Mesenchymal stem cell (in vitro differentiated cells and primary cell): ENCODE measurements around the gene DBP.
"Not testable (repeated sequence)": the region's sequence is repeated elsewhere in the genome, so short reads cannot be mapped to it uniquely, and the experiment has no call there.

Experiments
- DNase-seq: peaks from one replicate; pipeline ENCODE4 v3.0.0-alpha.2; 2013
- H2AFZ ChIP-seq: one replicate; pipeline ENCODE4 v1.6.1; 2013; ENCODE audit warnings: low read depth, mild to moderate bottlenecking, control low read depth, inconsistent platforms, low read length, moderate library complexity
- H2AK5ac ChIP-seq: 2 replicates; pipeline ENCODE4 v1.6.1; 2013; ENCODE audit warnings: low read length, moderate library complexity, mild to moderate bottlenecking, inconsistent platforms; ENCODE audit not compliant: severe bottlenecking
- H2BK120ac ChIP-seq: one replicate; pipeline ENCODE4 v1.6.1; 2013; ENCODE audit warnings: low read depth, mild to moderate bottlenecking, inconsistent platforms, low read length, moderate library complexity
- H2BK12ac ChIP-seq, 2 experiments: one replicate each; pipeline ENCODE4 v1.6.1; 2013; ENCODE audit warnings: inconsistent platforms in 2 of 2, low read length in 2 of 2, mild to moderate bottlenecking in 2 of 2, moderate library complexity in 2 of 2, control low read depth in 1 of 2
- H2BK15ac ChIP-seq: one replicate; pipeline ENCODE4 v1.6.1; 2013; ENCODE audit warnings: mild to moderate bottlenecking, low read depth, inconsistent platforms; ENCODE audit not compliant: poor library complexity, severe bottlenecking
- H2BK5ac ChIP-seq: 2 replicates; pipeline ENCODE4 v1.6.1; 2013; ENCODE audit warnings: low read depth, mild to moderate bottlenecking, low read length, control low read depth, inconsistent platforms; ENCODE audit not compliant: poor library complexity, severe bottlenecking
- H3K14ac ChIP-seq, 2 experiments: one replicate each; pipeline ENCODE4 v1.6.1; 2013; ENCODE audit warnings: inconsistent platforms in 2 of 2, low read length in 2 of 2, control low read depth in 1 of 2, mild to moderate bottlenecking in 1 of 2, moderate library complexity in 1 of 2
- H3K18ac ChIP-seq, 2 experiments: one replicate each; pipeline ENCODE4 v1.6.1; 2013; ENCODE audit warnings: inconsistent platforms in 2 of 2, low read length in 2 of 2, control low read depth in 1 of 2, low read depth in 1 of 2, mild to moderate bottlenecking in 1 of 2
- H3K23ac ChIP-seq, 2 experiments: one replicate each; pipeline ENCODE4 v1.6.1; 2013; ENCODE audit warnings: inconsistent platforms in 2 of 2, low read length in 2 of 2, mild to moderate bottlenecking in 2 of 2, moderate library complexity in 2 of 2, control low read depth in 1 of 2
- H3K27ac ChIP-seq: 2 replicates; pipeline ENCODE4 v1.5.1; 2013; ENCODE audit warnings: mild to moderate bottlenecking, moderate library complexity, low read length, control low read depth, inconsistent platforms; ENCODE audit not compliant: poor library complexity, severe bottlenecking
- H3K27me3 ChIP-seq, 2 experiments: 2 replicates each; pipeline versions ENCODE4 v1.6.1 to v1.7.0; 2013; ENCODE audit warnings: low read length in 2 of 2, mild to moderate bottlenecking in 2 of 2, moderate library complexity in 2 of 2, control low read depth in 1 of 2, inconsistent platforms in 1 of 2; ENCODE audit not compliant: control insufficient read depth in 1 of 2, insufficient read depth in 1 of 2
- H3K36me3 ChIP-seq, 2 experiments: 2 replicates each; pipeline versions ENCODE4 v1.6.1 to v1.7.0; 2013; ENCODE audit warnings: low read length in 2 of 2, control low read depth in 1 of 2, inconsistent platforms in 1 of 2, low read depth in 1 of 2, mild to moderate bottlenecking in 1 of 2; ENCODE audit not compliant: insufficient read depth in 2 of 2, control insufficient read depth in 1 of 2
- H3K4ac ChIP-seq, 2 experiments: one replicate each; pipeline ENCODE4 v1.6.1; 2013; ENCODE audit warnings: inconsistent platforms in 2 of 2, low read length in 2 of 2, mild to moderate bottlenecking in 2 of 2, moderate library complexity in 2 of 2, control low read depth in 1 of 2, low read depth in 1 of 2
- H3K4me1 ChIP-seq: 2 replicates; pipeline ENCODE4 v1.6.1; 2013; ENCODE audit warnings: low read depth, low read length, control low read depth; ENCODE audit not compliant: control insufficient read depth, insufficient read depth
- H3K4me2 ChIP-seq: 2 replicates; pipeline ENCODE4 v1.6.1; 2013; ENCODE audit warnings: low read length, mild to moderate bottlenecking, inconsistent platforms; ENCODE audit not compliant: poor library complexity, severe bottlenecking
- H3K4me3 ChIP-seq, 2 experiments: 2 replicates each; pipeline versions ENCODE4 v1.5.1 to v1.7.0; 2013; ENCODE audit warnings: low read length in 2 of 2, mild to moderate bottlenecking in 2 of 2, control low read depth in 1 of 2, low read depth in 1 of 2; ENCODE audit not compliant: insufficient read depth in 1 of 2
- H3K79me1 ChIP-seq: replicated peaks from 2 replicates; pipeline ENCODE4 v1.6.1; 2013; ENCODE audit warnings: mild to moderate bottlenecking, control low read depth, low read length, inconsistent platforms; ENCODE audit not compliant: poor library complexity, severe bottlenecking
- H3K9ac ChIP-seq: 2 replicates; pipeline ENCODE4 v1.7.0; 2013; ENCODE audit warnings: mild to moderate bottlenecking, low read length, moderate library complexity
- H3K9me3 ChIP-seq: 2 replicates; pipeline ENCODE4 v1.7.0; 2013; ENCODE audit warnings: mild to moderate bottlenecking, low read length; ENCODE audit not compliant: control insufficient read depth
- H4K8ac ChIP-seq: one replicate; pipeline ENCODE4 v1.6.1; 2013; ENCODE audit warnings: inconsistent platforms, mild to moderate bottlenecking, low read length, moderate library complexity
- H4K91ac ChIP-seq: one replicate; pipeline ENCODE4 v1.6.1; 2013; ENCODE audit warnings: mild to moderate bottlenecking, low read length, inconsistent platforms
- WGBS: methylation state at CpG from one replicate; pipeline ENCODE4 v1.1.7; 2013; ENCODE audit warnings: mixed read lengths; 5-methylcytosine and 5-hydroxymethylcytosine counted together

Gene DBP

GRCh38 chr19:48660852-48661710 is 23.9 kb upstream of the DBP start:
- Histone ChIP-seq H3K23ac (no peak overlapping the region), H3K4me2 (no peak overlapping the region), H4K91ac (no peak overlapping the region), H3K4ac (no peak overlapping the region), H3K9me3 (no peaks in the 10 kb centered on the region), H3K9ac (no peak overlapping the region), H2BK12ac (no peak overlapping the region), H3K14ac (no peak overlapping the region), H2AK5ac (no peak overlapping the region), H3K4me3 (no peak overlapping the region), H3K27me3 (peaks cover 0 to 4% of the 10 kb centered on the region in 2 experiments), H3K4me1 (peaks cover 13% of the 10 kb centered on the region), H4K8ac (no peak overlapping the region), H2BK15ac (no peak overlapping the region), H2AFZ (no peak overlapping the region), H3K18ac (no peak overlapping the region), H3K79me1 (no peaks in the 10 kb centered on the region), H2BK120ac (no peak overlapping the region), H3K27ac (no peak overlapping the region), H3K36me3 (no peaks in the 10 kb centered on the region), H2BK5ac (no peak overlapping the region)
- 86% methylated on average over 35 of the region's 35 CpGs for WGBS
- peak; percentile 90 for DNase-seq

- 94% methylated on average over 5 of the region's 5 CpGs for WGBS
- Histone ChIP-seq H3K18ac (no peak overlapping the region), H3K9me3 (no peaks in the 10 kb centered on the region)
Observed at GRCh38 chr19:48659768-48660167, 22.6 kb upstream of the DBP start.

GRCh38 chr19:48658483-48658882 is 21.3 kb upstream of the DBP start:
- WGBS: 99% methylated on average over 6 of the region's 6 CpGs
- Histone ChIP-seq H3K18ac (no peak overlapping the region), H2BK12ac (no peak overlapping the region), H3K4me3 (no peak overlapping the region), H3K9me3 (no peaks in the 10 kb centered on the region), H3K4me2 (no peak overlapping the region), H2AK5ac (no peak overlapping the region), H4K8ac (no peak overlapping the region), H2BK120ac (no peak overlapping the region), H3K23ac (no peak overlapping the region), H3K27me3 (peaks cover 0 to 3% of the 10 kb centered on the region in 2 experiments), H3K27ac (no peak overlapping the region), H3K4ac (no peak overlapping the region), H2BK15ac (no peak overlapping the region), H4K91ac (no peak overlapping the region), H3K79me1 (no peaks in the 10 kb centered on the region), H3K9ac (no peak overlapping the region), H3K4me1 (peaks cover 19% of the 10 kb centered on the region), H2AFZ (no peak overlapping the region), H3K36me3 (no peaks in the 10 kb centered on the region), H3K14ac (no peak overlapping the region), H2BK5ac (no peak overlapping the region)
- no peak for DNase-seq

More at GRCh38 chr19:48659768-48660167, 22.6 kb upstream of the DBP start:
- peak; percentile 33 for DNase-seq
- Histone ChIP-seq H3K23ac (no peak overlapping the region), H2AK5ac (no peak overlapping the region), H3K4me3 (no peak overlapping the region), H3K4ac (no peak overlapping the region), H3K14ac (no peak overlapping the region), H2BK5ac (no peak overlapping the region), H3K79me1 (no peaks in the 10 kb centered on the region), H2AFZ (no peak overlapping the region), H3K27ac (no peak overlapping the region), H3K4me1 (peaks cover 14% of the 10 kb centered on the region), H3K27me3 (no peaks in the 10 kb centered on the region), H2BK120ac (no peak overlapping the region), H4K8ac (no peak overlapping the region), H3K9ac (no peak overlapping the region), H3K36me3 (no peaks in the 10 kb centered on the region), H2BK15ac (no peak overlapping the region), H4K91ac (no peak overlapping the region), H3K4me2 (no peak overlapping the region), H2BK12ac (peak overlapping the region in 1 of 2 experiments; percentile 24)

DNA sequence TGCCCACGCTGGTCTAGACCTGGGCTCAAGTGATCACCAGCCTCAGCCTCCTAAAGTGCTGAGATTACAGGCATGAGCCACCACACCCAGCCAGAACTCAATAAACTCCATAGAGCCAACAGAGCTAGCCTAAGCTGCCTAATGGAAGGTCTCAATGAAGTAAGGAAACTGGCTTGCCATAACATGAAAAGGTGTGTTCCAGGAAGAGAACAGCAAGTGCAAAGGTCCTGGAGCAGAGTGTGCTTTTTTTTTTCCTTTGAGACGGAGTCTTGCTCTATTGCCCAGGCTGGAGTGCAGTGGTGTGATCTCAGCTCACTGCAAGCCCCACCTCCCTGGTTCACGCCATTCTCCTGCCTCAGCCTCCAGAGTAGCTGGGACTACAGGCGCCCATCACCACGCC is 20.6 kb upstream of the DBP start:
- not testable (repeated sequence) for H3K4me2 ChIP-seq, H3K9me3 ChIP-seq, DNase-seq, H3K27ac ChIP-seq, H3K79me1 ChIP-seq, H4K8ac ChIP-seq, H2AK5ac ChIP-seq, H3K36me3 ChIP-seq, H3K14ac ChIP-seq, H4K91ac ChIP-seq, H3K9ac ChIP-seq, H3K4me3 ChIP-seq, H2AFZ ChIP-seq, H2BK5ac ChIP-seq, H3K23ac ChIP-seq, H3K27me3 ChIP-seq, H2BK15ac ChIP-seq, H2BK120ac ChIP-seq
- Histone ChIP-seq H3K4me1 (peaks cover 21% of the 10 kb centered on the region), H2BK12ac (peak overlapping the region in 1 of 2 experiments; percentile 50), H3K4ac (peak overlapping the region in 1 of 2 experiments; percentile 28), H3K18ac (peak overlapping the region in 1 of 2 experiments; percentile 70)
- WGBS: 95% methylated on average over 4 of the region's 5 CpGs
